GM04503 (cell line): ENCODE results near the gene RPL36.
A peak's percentile ranks its signal among the peaks of the same experiment; 100 is the strongest.
"Not testable (repeated sequence)": the region's sequence is repeated elsewhere in the genome, so short reads cannot be mapped to it uniquely, and the experiment has no call there.

Experiments used
- DNase-seq: peaks from one replicate; pipeline ENCODE4 v3.0.0-alpha.2; 2012; ENCODE audit warnings: low read depth

RPL36 gene

GRCh38 chr19:5706876-5707573 is 16.9 kb downstream of the RPL36 start:
- DNase-seq = no peak

- DNase-seq = no peak
Observed at GRCh38 chr19:5707576-5708575, 17.8 kb downstream of the RPL36 start.

GRCh38 chr19:5711025-5711424 is 20.9 kb downstream of the RPL36 start:
- no peak for DNase-seq

- DNase-seq = no peak
Observed at GRCh38 chr19:5711713-5712161, 21.6 kb downstream of the RPL36 start.

GRCh38 chr19:5713228-5713627 is 23.1 kb downstream of the RPL36 start:
- DNase-seq = no peak

- DNase-seq = no peak
Observed at GRCh38 chr19:5714816-5715215, 24.7 kb downstream of the RPL36 start.

- no peak for DNase-seq
Observed at GRCh38 chr19:5717215-5717935, 27.3 kb downstream of the RPL36 start.

GRCh38 chr19:5718037-5718578 is 28.0 kb downstream of the RPL36 start:
- no peak for DNase-seq

- DNase-seq = peak; percentile 64
Observed at GRCh38 chr19:5718579-5719273, 28.6 kb downstream of the RPL36 start.

GRCh38 chr19:5719274-5719960 is 29.3 kb downstream of the RPL36 start:
- no peak for DNase-seq

GRCh38 chr19:5719961-5720790 is 30.1 kb downstream of the RPL36 start, which contains the start of the genes CATSPERD and LONP1:
TSS of gene CATSPERD (plus strand) at chr19:5720637. CDS start at chr19:5720738, 101 bp downstream.
TSS of gene LONP1 (minus strand) at chr19:5720146. CDS start at chr19:5720132, 14 bp downstream.
- peak; percentile 91 for DNase-seq

- DNase-seq = no peak
Observed at GRCh38 chr19:5727453-5728050, 37.5 kb downstream of the RPL36 start.

- not testable (repeated sequence) for DNase-seq
Observed at GRCh38 chr19:5733172-5733571, 43.1 kb downstream of the RPL36 start.

- no peak for DNase-seq
Observed at GRCh38 chr19:5738423-5738822, 48.3 kb downstream of the RPL36 start.
